SHP77 treated with DMSO at 0.1 percent for 48 hours (cell line): ENCODE results near the gene TARBP2.

Source experiments
- DNase-seq: peaks from one replicate; lab custom pipeline; 2025; lab: John Stamatoyannopoulos, UW

TARBP2 gene

DNA sequence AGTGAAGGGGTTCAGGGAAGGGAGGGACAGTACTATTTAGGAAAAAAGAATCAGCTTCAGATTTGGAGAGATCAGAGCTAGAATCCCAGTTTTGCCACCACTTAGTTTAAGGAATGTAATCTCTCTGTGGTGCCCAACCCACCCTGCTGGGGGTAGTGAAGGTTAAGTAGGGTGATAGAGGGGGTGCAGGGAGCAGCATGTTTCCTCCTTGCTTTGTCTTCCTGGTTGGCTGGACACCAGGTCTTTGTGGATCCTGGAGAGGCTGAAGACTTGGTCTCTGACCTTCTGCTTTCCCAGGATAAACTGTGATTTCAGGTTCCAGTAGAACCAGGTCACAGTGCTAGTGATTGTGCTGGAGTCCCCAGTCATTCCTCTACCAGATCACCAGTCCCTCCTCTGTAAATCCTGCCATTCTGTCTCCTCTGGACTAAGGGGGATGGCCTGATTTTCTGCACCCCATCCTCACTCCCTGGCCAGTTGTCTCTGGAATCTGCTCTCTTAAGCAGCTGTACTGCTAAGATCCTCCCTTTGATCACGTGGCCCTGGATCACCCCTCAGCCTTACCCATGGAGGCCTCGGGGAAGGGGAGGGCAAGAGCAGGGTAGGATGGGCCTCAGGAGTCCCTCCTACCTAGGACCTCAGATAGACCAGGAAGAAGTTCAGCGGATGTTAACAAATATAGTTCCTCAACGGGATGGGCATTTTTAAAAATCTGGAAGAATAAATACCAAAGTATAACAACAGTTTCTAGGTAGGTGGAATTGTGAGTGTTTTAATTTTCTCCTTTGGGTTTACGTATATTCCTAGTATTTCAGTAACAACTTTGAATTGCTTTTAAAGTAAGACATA lies 5.0 kb upstream of the TARBP2 start:
- no peak for DNase-seq

DNA sequence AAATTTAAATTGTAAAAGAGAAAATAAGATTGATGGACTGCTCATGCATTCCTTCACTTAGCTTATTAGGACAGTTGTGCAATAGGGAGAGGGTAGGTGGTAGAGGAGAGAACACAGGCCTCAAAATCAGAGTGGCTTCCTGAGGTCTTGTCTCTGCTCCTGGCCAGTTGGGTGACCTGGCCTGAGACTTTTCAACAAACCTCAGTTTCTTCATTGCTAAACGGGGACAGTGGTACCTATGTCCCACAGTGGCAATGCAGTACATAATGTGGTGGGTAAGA lies 4.4 kb upstream of the TARBP2 start:
- DNase-seq, result no peak

DNA sequence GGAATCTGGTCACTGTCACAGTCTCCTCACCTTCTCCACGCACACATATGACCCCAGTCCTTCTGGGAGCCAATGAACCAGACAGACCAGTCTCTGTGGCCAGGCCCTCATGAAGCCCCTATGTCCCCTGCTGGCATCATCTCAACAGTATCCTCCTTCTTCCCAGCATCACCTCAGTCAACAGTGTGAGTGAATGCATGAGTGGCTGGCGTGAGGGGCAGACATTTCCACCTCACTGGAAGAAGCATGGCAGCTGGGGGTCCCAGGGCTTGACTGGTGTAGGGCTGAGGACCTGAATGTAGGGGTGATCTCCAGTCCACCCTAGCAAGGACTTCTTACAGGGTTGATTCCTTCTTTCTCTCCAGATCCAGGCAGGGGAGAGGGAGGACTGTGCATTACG lies 3.6 kb upstream of the TARBP2 start:
- DNase-seq, result no peak

DNA sequence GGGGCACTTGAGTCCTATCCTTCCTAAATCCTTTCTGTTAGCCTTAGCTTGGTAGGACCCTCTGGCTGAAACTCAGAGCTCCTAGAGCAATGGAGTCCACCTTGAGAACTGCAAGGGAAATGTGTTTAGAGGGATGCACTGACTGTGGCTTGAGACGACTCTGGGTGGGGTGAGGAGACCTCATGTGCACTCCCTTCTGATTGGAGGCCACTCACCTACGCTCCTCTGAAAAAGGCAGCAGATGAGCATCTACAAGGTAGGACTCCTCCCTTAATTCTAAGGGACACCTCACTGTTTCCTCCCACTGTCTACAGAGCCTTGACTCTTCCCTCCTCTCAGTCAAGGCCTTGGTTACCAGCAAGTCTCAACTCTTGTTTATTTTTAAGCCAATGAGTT lies 2.9 kb upstream of the TARBP2 start:
- DNase-seq, result no peak

DNA sequence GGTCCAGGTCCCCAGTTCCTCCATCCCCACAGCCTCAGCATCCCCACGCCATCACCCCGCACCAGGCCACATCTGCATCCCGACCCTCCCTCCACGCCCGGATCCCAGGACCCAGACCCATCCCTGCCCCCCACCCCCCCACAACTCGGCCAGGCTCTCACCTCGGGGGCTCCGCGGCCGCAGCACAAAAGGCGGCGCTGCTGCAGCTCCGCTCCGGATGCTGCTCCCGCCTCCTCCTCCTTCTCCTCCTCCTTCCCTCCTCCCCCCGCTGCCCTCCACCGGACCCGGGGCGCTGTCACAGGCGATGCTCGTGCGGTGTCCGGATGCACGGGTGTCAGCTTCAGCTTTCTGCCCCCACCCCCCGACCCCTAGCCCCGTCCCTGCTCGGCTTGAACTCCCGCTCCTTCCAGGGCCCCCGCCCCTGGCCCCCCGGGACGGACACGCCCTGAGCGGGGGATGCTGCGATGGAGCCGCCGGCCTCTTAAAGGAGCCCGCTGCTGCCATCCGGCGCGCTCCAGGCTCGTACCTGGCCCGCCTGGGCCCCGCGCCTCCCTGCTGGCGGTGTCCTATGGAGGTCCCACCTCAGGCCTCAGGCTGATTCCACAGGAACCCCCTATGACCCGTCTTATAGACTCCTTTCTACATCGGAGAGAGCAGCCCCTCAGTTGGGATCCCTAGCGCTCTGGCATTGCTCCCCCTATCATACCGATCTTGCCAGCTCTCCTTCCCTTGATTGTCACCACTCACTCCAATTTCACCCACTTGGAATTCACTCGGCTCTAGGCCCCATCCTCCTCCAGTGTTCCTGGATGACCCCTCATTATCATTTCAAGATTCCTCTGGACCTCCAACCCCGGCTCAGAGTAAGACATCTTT lies 1.6 kb upstream of the TARBP2 start, which contains the start of gene MAP3K12:
Gene MAP3K12, minus strand, starts transcription at position 193 of the 876 bp plus-strand sequence. CDS start 12,067 bp downstream, outside the sequence.
- no peak for DNase-seq

DNA sequence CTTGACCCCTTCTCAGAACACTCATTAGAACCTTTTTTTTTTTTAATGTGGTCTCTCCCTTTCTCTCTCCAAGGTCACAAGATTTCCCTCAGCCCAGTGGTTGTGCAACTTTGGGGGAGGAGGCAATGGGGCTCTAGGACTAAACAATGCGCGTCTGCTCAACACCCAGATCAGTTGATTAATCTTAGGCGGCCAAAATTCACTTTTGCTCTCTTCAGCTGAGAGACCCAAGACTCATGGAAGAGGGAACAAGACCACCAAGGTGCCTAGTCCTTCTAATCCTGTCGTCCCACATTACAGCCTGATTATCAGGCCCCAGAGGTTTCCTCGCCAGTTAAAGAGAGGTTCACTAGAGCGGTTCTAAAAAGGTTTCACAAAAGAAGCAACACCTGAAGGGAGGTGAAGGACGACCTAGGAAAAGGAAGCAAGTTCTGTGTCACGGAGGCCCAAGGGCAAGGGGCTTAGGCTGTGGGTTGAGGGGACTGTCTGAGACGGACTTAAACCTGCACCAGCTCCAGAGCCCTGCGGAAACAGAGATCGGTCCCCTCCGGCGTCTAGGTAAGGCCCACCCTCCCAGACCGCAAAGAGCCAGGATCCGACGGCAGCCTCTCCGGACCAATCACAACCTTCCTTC lies 824 bp upstream of the TARBP2 start:
- DNase-seq, result no peak

DNA sequence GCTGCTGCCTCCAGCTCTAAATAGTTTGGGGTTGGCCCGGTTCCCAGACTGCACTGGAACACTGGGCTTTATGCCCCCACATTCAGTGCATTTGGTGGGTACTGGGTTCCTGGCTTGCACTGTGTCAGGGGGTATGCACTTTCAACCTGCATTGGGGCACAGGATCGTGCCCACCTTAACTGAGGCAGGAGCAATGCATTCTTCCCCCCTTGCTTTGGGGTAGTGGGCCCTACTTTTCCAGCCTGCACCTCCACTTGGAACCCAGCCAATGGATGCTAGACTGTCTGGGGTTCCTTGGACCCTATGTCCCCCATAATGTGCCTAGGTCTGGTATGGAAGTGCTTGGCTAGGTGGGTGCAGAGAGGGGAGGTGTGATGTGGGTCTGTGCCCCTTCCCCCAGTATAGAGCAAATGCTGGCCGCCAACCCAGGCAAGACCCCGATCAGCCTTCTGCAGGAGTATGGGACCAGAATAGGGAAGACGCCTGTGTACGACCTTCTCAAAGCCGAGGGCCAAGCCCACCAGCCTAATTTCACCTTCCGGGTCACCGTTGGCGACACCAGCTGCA lies 615 bp downstream of the TARBP2 start:
- DNase-seq, result no peak

DNA sequence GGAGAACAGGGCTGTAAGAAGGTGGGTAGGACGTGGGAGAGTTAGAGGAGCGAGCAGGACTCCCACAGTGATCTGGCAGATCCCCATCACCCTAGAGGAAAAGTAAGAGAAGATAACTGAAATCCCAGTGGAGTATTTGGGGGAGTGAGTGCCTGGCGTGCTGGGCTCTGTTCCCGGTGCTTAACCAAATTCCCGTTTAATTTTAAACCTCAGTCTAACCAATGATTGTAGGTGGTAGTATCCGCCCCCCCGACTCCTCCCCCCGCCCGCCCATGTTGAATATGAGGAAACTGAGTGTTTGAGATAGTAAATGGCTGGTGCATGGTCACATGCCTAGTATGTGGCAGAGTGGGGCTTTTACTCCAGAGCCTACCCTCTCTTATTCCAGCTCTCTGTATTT lies 1.2 kb downstream of the TARBP2 start:
- DNase-seq, result no peak

DNA sequence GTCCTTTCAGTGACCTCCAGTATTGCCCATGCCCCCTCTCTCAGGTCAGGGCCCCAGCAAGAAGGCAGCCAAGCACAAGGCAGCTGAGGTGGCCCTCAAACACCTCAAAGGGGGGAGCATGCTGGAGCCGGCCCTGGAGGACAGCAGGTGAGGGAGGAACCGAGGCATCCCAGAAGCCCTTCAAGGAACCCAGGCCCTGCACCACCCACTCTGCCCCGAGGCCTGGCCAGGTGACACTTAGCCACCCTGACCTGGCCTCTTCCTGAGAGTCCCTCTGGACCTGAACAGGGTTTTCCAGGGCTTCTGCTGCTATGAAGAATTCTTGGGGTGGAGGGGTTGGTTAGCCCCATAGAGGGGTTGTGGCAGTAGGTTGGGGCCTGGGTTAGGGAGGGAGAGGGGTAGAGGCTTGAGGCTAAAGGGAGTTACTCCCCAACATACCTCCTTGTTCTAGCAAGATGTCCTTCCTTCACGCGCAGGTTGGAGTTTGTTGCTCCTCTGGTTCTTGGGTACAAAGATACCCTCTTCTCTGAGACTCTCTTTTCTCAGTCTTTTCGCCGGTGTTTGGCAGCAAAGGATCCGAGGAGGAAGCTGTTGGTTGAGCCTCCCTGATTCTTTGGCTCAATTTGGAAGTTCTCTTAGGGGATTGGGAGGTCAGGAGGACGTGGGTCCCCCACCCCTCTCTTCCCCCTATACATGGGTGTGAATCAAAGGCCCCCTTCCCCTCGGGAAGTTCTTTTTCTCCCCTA lies 2.1 kb downstream of the TARBP2 start:
- DNase-seq, result no peak

DNA sequence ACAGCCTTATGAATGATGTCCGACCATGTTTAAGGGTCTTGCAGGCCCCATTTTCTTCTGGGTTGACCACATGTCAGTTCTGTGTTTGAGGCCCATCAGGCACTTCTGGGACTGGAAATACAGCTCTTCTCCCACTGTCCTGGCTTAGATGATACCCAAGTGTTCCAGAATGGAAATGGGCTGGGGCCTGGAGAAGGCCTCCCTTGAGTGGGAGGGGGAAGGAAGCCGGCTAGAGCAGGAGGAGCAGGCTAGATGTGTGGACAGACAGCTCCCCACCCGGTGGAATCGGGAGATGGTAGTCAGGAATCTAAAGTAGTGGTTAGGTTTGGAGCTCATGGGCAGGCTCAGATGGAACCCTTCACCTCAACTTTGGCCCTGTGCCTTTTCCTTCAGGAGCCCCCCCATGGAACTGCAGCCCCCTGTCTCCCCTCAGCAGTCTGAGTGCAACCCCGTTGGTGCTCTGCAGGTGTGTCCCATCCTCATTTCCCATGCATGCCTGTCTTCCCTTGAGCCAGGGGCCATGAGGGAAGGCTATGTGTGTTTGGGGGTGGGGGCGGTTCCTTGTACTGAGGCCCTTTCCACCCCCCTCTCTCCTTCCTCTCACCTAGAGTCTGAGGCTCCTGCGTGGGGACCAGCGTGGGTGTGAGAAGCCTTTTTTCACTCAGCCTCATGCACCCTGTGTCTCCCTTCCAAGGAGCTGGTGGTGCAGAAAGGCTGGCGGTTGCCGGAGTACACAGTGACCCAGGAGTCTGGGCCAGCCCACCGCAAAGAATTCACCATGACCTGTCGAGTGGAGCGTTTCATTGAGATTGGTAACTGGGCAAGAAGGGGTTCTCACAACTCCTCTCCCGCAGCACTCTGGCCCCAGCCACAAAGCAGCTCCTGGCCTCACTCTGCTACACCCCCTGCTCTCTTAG lies 3.2 kb downstream of the TARBP2 start:
- DNase-seq, result no peak

DNA sequence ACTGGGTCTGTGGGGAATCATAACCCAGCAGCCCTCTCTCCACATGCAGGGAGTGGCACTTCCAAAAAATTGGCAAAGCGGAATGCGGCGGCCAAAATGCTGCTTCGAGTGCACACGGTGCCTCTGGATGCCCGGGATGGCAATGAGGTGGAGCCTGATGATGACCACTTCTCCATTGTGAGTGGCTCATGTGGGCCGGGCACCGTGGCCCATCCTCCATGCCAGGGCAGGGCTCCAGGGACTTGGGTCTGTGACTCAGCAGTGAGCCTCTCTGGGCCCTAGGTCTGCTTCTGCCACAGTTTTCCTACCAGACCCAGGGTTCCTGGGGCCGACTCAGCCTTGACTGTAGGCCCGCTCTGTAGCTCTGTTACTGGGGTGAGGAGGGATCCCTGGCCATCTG lies 4.0 kb downstream of the TARBP2 start:
- DNase-seq, result no peak

DNA sequence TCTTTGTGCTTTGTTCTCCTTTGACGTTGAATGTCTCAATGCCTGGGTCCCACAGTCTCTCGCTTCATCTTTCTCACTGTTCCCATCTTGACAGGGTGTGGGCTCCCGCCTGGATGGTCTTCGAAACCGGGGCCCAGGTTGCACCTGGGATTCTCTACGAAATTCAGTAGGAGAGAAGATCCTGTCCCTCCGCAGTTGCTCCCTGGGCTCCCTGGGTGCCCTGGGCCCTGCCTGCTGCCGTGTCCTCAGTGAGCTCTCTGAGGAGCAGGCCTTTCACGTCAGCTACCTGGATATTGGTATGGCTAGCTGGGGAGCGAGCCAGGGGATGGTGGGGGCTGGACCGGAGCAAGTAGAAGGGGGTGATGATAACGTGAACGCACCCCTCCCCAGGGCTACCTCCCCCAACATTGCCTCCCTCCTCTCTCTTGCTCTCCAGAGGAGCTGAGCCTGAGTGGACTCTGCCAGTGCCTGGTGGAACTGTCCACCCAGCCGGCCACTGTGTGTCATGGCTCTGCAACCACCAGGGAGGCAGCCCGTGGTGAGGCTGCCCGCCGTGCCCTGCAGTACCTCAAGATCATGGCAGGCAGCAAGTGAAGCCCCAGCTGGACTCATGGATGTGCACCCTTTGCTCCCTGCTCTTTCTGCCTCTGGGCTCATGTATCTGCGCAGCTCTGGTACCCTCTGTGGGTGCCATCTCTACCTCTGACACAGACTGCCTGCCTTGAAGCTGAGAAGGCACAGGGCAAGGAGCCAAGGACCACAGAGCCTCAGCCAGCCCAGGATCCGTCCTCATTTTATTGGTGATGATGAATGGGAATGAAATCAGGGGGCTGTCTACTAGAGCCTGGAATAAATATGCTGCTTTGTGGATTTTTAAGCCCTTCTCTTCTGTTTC lies 4.7 kb downstream of the TARBP2 start:
- no peak for DNase-seq

DNA sequence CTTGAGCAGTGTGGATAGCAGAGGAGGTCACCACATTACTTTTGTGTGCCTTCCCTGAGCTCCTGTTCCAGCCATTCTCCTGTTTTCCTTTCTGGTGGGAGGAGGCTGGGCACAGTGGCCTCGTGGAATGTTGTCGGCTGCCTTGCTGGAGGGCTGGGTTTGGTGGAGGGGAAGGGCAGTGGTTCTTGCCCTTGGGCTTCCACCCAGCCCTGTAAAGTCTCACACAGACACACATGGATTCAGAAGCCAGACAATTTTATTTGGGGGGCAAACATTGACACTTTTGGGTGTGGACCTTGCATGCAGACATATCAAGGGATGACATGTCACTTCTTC lies 5.3 kb downstream of the TARBP2 start:
- no peak for DNase-seq

DNA sequence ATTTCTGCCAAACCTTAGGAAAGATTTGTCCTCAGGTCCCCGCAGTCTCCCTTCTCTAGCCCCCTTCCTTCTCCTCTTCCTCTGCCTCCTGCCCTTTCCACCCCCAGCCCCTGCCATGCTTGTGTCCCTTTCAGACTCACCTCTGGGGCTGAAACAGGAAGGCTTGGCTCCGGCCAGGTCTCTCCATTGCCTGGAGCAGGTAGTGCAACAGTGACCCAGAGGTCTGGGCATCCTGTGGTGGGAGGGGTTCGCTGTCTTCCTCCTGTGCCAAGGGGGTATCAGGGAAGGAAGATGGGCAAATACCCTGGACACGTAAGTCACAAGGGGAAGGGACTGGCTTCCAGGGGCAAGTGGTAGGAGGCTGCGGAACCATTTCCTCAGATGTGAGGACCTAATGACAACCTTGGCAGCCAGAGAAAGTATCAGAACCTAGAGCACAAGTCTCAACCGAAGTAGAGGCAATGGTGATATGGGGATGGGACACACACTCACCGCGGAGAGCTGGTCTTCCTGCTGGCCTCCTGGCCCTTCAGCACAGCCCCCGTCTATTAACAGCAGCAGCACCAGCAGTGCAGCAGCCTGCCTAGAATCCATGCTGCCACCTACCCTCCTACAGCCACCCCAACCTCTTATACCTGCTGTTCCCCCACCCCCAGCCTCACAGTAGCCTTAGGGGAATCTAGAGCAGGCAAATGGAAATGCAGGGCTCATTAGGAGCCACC lies 6.0 kb downstream of the TARBP2 start, which contains the start of gene NPFF:
Gene NPFF, minus strand, starts transcription at position 604 of the 722 bp plus-strand sequence. Its CDS starts 10 bp downstream, at position 594.
- no peak for DNase-seq

DNA sequence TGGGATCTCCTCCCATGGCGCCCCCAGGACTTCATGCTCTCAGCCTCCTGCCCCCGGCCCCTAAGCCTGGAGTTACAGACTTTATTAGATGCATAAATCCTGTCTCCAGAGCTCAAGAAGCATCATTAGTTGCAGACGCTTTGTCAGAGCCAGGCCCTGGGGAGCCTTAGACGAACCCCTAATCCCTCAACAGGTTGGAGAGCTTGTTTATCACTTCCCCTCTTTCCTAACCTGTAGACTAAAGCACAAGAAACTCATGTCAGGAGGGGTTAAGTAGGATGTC lies 6.5 kb downstream of the TARBP2 start:
- DNase-seq, result no peak

DNA sequence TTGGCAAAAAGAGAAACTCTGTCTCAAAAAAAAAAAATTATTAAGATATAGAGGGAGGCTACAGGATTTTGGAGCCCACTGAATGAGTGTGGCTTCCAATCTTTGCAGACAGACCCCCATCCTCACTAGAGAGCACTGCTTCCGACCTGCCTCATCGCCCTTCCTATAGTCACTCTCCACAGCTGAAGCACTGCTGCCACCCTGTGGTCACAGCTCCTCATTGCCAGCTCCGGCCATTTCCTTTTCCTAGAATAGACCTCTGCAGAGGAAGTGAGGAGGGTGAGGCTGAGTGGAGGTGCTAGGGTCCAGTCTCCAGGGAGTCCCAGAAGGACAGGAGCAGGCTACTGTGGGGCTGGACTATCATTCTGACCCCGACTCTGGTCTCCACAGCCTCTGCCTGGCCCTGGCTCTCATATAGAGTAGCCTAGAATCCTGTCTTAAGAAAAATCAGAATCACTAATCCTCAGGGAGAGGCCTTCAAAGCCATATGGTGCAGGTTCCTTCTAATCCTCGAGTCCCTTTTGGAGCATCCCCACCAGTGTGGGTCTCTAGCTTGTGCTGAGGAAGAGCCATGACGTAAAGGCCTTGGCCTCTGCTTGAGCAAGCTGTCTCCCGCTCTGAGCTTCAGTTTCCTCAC lies 7.6 kb downstream of the TARBP2 start:
- DNase-seq, result peak; percentile 70

DNA sequence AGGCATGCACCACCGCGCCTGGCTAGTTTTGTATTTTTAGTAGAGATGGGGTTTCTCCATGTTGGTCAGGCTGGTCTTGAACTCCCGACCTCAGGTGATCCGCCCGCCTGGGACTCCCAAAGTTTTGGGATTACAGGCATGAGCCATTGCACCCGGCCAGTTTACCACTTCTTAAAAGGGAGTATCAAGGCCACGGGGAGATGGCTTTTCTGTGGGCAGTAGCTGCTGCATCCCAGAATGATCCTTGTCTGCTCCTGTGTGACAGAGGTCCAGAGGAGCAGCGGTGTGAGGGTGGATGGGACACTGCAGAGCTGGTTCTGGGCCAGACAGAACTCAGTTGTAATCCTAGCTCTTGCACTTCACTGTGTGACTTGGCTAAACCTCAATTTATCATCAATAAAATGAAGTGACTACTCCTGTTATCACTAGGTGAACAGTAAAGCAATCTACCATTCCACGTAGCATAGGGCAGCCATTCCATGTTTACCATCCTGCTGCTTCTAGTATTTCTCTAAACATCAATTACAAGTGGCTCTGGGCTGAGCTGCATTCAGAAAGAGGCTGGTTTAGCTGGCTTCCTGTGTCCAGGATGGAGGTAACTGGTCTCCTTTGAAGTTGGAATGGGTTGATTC lies 9.2 kb downstream of the TARBP2 start:
- no peak for DNase-seq

DNA sequence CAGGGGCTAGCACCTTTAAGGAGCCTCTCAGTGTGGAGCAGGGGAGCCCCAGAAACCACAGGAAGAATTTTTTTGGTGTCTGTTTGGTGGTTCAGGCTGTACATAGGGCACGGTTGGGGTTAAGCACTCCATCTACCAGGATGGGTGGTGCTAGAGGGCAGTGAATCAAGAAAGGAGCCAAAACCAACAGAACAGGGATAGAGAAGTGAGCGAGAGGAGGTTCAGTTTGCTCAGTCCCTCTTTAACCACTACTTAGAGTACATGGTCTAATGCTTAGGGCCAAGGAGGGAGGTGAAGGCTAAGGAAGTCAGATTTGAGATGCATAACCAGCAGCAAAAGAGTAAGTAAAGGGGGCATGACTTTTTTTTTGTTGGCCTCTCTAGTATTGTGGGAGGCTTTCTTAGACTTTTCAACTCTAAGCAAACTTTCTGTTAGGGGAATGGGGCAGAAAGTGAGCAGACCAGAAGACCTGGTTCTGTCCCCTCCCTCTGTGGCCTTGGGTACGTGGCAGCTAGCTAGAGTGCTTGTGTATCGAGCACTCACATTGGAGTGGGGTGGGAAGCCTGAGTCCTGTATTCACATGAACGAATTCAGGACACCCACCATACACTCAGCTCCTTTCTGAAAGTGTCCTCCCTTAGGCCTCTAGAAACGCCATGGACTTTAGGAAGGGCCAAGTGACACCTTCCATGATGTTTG lies 12.8 kb downstream of the TARBP2 start:
- DNase-seq, result no peak
